NK-92 (cell line): ENCODE measurements around the gene PAPLN.

Experiments
- DNase-seq: peaks from one replicate; lab custom pipeline; 2025; ENCODE audit not compliant: unreplicated experiment; lab: John Stamatoyannopoulos, UW

Gene PAPLN

DNA sequence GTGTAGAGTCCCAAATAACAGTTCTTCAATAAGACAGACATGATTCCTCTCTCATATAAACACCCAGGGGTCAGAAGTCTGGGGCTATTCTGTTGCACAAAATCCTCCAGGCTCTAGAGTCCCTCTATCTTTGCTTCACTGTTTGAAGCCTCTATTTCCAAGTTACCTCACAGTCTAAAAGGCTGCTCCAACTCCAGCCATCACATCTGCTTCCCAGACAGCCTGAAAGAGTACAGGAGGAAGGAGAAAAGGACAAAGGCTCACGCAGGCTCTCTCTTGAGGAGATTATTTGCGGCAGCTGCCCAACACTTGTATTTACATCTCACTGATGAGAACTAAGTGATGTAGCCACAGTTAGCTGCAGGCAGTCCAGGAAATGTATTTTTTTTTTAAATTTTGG lies 6.4 kb downstream of the PAPLN start:
- DNase-seq, result no peak

- no peak for DNase-seq
These were observed 7.4 kb downstream of the PAPLN start for GRCh38 chr14:73244541-73245290.

DNA sequence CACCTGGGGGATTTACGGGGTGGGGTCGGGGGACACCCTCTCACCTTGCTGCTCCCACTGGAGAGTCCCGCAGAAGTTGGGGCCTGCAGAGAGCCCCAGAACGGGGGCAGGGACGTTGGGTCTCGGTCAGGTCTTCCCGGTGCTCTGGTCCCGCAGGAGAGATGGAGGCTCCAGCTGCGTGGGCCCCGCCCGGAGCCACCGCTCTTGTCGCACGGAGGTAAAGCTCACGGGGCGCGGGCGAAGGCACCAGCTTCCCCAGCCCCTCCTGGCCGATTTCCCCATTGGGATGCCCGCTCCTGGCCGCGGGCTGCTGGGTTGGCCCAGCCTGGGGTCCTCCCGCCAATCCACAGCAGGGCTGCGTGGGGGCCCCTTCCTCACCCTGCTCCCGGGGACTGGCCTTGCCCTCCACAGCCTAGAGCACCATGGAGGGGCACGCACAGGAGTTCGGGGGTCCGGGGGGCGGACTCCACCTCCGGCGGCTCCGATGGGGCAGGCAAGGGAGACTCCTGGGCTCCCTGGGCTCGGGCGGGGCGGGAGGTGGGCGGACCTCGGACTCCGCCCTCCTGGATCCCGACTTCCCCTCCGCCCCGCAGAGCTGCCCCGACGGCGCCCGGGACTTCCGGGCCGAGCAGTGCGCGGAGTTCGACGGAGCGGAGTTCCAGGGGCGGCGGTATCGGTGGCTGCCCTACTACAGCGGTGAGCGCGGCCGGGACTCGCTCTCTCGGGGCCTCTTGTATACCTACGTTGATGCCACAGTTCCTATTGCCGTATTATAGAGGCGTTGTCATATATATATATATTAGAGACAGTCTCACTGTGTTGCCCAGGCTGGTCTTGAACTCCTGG lies 8.4 kb downstream of the PAPLN start:
- DNase-seq, result no peak

GRCh38 chr14:73246387-73247150 lies 9.3 kb downstream of the PAPLN start:
- no peak for DNase-seq

DNA sequence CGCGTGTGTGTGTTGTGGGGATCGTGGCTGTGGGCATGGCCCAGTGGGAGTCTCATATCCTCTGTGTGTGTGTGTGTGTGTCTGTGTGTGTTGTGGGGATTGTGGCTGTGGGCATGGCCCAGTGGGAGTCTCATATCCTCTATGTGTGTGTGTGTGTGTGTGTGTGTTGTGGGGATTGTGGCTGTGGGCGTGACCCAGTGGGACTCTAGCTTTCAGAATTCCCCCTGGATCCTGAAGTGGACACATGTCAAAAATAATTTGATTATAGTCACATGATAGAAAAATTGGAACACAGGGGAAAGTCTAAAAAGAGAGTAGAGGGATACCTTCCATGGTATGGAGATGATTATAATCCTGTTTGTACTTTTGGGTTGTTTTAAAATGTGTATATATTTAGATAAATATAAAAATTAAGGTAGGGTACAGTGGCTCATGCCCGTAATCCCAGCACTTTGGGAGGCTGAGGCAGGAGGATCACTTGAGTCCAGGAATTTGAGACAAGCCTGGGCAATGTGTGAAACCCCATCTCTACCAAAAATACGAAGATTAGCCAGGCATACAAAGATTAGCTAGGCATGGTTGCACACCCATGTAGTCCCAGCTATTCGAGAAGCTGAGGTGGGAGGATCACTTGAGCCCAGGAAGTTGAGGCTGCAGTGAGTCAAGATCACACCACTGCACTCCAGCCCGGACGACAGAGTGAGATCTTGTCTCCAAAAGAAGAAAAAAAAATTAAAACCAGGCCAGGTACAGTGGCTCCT lies 11.0 kb downstream of the PAPLN start:
- DNase-seq, result no peak

GRCh38 chr14:73249108-73249507 lies 11.8 kb downstream of the PAPLN start:
- DNase-seq, result no peak

- no peak for DNase-seq
These were observed 12.4 kb downstream of the PAPLN start for GRCh38 chr14:73249564-73250316.

DNA sequence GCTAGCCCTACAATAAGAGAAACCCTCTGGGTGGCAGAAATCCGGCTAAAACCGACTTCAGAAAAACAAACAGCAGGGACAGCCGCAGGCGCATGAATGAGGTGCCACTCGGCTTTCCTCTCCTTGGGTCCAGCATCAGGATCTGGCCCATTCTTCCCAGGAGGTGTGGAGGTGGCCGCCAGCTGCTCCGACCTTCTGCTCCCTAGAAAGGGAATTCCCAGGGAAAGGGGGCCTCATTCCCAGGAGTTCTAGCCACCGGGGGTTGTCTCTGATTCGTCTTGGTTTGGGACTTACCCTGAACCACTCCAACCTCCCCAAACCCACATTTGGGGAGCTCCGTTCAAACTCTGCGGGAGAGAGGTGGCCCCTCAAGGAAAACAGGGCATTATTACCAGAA lies 13.0 kb downstream of the PAPLN start:
- no peak for DNase-seq

- no peak for DNase-seq
These were observed 13.6 kb downstream of the PAPLN start for GRCh38 chr14:73250781-73251500.

DNA sequence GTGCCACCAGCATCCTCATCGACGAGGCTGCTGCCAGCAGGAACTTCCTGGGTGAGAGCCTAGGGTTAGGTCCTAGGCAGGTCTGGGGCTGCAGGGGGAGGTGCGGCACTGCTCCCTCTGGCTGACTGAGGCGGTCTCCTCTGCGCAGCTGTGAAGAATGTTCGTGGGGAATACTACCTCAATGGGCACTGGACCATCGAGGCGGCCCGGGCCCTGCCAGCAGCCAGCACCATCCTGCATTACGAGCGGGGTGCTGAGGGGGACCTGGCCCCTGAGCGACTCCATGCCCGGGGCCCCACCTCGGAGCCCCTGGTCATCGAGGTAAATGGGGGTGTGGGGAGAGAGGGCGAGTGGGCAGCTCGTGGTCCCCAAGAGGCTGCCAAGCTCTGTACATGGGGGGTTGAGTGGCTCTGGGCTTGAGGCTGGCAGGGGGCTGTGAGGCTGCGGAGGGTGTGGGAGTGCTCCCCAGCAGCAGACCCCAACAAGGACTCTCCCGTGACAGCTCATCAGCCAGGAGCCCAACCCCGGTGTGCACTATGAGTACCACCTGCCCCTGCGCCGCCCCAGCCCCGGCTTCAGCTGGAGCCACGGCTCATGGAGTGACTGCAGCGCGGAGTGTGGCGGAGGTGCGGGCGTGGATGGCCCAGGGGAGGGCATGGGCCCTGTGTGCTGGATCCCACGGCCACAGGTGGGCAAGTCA lies 14.4 kb downstream of the PAPLN start:
- DNase-seq, result no peak

DNA sequence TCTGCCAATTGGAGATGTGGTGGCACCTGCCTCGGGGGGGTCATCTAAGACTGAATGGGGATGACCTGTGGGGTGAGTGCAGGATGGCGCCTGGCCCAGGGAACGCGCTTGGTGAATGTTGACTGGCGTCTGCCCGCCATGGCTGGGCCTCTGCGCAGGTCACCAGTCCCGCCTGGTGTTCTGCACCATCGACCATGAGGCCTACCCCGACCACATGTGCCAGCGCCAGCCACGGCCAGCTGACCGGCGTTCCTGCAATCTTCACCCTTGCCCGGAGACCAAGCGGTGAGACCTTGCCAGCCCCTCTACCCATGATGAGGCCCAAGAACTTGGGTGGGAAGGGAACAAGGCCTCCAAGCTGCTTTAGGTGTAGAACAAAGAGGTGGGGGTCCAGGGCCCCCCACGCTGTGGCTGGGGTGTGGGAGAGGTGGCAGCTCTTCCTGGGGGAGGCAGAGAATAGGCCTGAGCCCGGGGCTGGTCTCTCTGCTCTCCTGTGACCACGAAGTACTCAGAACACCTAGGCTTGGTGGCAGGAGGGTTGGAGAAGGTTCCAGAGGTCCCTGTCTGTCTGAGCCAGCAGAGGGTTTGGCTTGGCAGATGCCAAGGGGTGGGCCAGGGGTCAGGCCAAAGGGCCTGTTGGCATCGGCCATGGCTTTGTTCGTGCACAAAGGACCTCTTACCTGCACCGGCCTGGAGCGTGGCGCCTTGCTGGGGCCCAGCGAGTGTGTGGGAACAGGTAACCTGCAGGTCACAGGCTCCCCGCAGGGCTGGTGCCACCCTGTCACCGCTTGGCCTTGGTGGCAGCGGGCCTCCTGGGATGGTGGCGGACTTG lies 15.4 kb downstream of the PAPLN start:
- no peak for DNase-seq

GRCh38 chr14:73253323-73253610 lies 16.0 kb downstream of the PAPLN start:
- DNase-seq, result no peak

DNA sequence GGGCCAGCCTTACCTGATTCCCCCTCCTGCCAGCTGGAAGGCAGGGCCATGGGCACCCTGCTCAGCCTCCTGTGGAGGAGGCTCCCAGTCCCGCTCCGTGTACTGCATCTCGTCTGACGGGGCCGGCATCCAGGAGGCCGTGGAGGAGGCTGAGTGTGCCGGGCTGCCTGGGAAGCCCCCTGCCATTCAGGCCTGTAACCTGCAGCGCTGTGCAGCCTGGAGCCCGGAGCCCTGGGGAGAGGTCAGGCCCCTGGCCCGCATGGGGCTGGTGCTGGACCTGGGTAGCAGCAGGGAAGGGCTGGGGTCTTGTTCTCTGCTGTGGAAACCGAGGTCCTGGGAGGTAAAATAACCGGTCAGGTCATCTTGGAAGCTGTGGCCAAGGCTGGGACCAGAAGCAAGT lies 16.4 kb downstream of the PAPLN start:
- DNase-seq, result no peak

DNA sequence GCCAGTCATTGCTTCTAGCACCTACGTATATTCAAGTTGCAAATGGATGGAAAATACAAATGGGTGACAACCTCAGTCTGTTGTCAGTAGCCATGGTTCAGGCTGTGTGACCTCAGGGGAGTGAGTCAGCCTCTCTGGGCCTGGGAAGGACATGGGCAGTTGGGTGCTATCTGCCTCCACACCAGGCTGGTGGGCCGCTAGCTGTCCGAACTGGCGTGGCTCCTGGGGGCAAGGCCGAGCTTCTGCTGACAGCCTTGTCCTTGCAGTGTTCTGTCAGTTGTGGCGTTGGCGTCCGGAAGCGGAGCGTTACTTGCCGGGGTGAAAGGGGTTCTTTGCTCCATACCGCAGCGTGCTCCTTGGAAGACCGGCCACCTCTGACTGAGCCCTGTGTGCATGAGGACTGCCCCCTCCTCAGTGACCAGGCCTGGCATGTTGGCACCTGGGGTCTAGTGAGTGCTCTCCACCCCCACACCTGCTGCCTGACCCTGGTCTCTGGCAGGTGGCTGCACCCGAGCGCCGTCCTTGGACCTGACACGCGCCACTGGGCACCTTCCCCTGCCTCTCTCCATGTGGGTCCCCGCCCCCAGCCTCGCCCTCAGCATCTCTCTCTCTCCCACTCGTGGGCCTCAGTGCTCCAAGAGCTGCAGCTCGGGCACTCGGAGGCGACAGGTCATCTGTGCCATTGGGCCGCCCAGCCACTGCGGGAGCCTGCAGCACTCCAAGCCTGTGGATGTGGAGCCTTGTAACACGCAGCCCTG lies 17.1 kb downstream of the PAPLN start:
- DNase-seq, result no peak

DNA sequence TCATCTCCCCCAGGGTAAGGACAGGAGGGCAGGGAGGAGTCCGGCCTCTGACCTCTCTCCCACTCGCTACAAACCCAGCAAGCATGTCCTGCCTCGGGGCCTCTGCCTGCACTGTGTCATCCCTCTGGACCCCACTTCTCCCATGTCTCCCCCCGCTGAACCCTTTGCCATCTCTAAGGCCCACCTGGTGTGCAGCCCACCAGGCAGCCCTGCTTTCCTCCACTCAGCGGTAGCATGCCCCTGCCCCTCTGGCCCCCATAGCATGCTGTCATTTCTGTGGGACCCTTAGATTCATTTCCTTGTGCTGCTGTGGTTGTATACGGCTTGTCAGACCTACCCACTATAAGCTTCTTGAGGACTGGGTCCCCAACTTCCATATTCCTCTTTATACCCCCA lies 17.7 kb downstream of the PAPLN start:
- DNase-seq, result no peak

DNA sequence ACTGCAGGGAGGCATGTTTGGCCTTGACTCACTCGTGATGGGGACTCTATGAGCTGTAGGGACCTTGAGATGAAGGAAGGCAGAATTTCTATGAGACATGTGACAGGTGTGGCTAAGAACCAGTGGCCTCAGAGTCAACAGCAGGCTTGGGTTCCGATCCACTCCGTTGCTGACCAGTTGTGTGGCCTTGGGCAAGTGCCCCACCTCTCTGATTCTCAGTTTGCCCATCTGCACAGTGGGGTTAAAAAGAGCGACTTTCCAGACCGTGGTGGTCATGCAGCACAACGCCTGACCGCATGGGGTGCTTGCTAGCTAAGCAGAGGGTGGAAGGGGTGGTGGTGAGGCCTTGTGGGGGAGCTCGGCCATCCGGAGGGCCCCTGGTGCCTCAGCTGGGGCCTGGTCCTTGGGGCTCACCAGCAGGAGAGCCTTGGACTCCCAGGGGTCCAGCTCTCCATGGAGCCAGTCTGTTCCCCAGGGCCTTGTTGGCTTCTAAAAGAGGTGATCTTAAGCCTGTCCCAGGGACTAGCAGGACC lies 18.5 kb downstream of the PAPLN start:
- DNase-seq, result no peak

- DNase-seq, result no peak
These were observed 20.8 kb downstream of the PAPLN start for GRCh38 chr14:73258076-73258475.
